HEK293T (cell line): ENCODE data around the gene TDRD9.

ENCODE experiments used
- ARNT ChIP-seq: fragments of 450-650 bp; IDR thresholded peaks from 2 replicates; pipeline ENCODE4 v1.6.1; 2017; ENCODE audit warnings: mild to moderate bottlenecking
- BHLHE40 ChIP-seq: fragments of 450-650 bp; IDR thresholded peaks from 2 replicates; pipeline ENCODE4 v1.6.1; 2016; ENCODE audit warnings: mild to moderate bottlenecking, moderate library complexity, borderline replicate concordance
- FOXA1 ChIP-seq: fragments of 450-650 bp; IDR thresholded peaks from 2 replicates; pipeline ENCODE4 v1.6.1; 2016; ENCODE audit warnings: mild to moderate bottlenecking
- FOXM1 ChIP-seq: fragments of 450-650 bp; IDR thresholded peaks from 2 replicates; pipeline ENCODE4 v1.6.1; 2017; ENCODE audit warnings: mild to moderate bottlenecking, borderline replicate concordance
- HDGF ChIP-seq: fragments of 450-650 bp; IDR thresholded peaks from 2 replicates; pipeline ENCODE4 v1.6.1; 2017; ENCODE audit warnings: antibody characterized with exemption, borderline replicate concordance
- LEF1 ChIP-seq: fragments of 450-650 bp; IDR thresholded peaks from 2 replicates; pipeline ENCODE4 v1.6.1; 2017; ENCODE audit warnings: mild to moderate bottlenecking, borderline replicate concordance
- SP1 ChIP-seq: fragments of 450-650 bp; IDR thresholded peaks from 2 replicates; pipeline ENCODE4 v1.6.1; 2017
- SUZ12 ChIP-seq: fragments of 450-650 bp; IDR thresholded peaks from 2 replicates; pipeline ENCODE4 v1.6.1; 2016; ENCODE audit warnings: mild to moderate bottlenecking
- TARDBP ChIP-seq: fragments of 450-650 bp; IDR thresholded peaks from 2 replicates; pipeline ENCODE4 v1.6.1; 2016
- ZNF384 ChIP-seq: fragments of 450-650 bp; IDR thresholded peaks from 2 replicates; pipeline ENCODE4 v1.6.1; 2016

GRCh38 chr14:103935102-103935501, 6.8 kb downstream of the TDRD9 start:
- no peak for TF ChIP-seq SP1
- TF ChIP-seq FOXA1, result no peak
- no peak for TF ChIP-seq ARNT
- no peak for TF ChIP-seq SUZ12
- TF ChIP-seq ZNF384, result no peak
- no peak for TF ChIP-seq LEF1
- no peak for TF ChIP-seq TARDBP
- TF ChIP-seq BHLHE40, result no peak
- no peak for TF ChIP-seq FOXM1
- TF ChIP-seq HDGF, result no peak
